BJ (cell line): ENCODE measurements around the gene UBTD1. TPM values are rescaled to one million over a fixed set of nuclear protein-coding genes. Genes with fewer than 3 reads are reported as not detected.

Experiments
- CTCF ChIA-PET: fragments of 350-600 bp; formaldehyde crosslinking; extraction: SDS; loops from one replicate; lab custom pipeline; 2021; ENCODE audit warnings: antibody characterized with exemption, inconsistent platforms; lab: Yijun Ruan, JAX
- POLR2A ChIA-PET: fragments of 300-600 bp; sonication (Branson Sonifier 250); formaldehyde crosslinking; extraction: SDS; loops from one replicate; lab custom pipeline; 2021; ENCODE audit warnings: antibody characterized with exemption; lab: Charles Lee
- DNase-seq: peaks from one replicate; pipeline ENCODE4 v3.0.0-alpha.2; 2011; ENCODE audit warnings: low read depth
- H3K27me3 ChIP-seq: 2 replicates; pipeline ENCODE4 v1.6.0; 2011; ENCODE audit warnings: low read length; ENCODE audit not compliant: control insufficient read depth, insufficient read depth
- H3K36me3 ChIP-seq: 2 replicates; pipeline ENCODE4 v1.5.1; 2011; ENCODE audit warnings: low read length; ENCODE audit not compliant: control insufficient read depth, insufficient read depth
- H3K4me3 ChIP-seq: 2 replicates; pipeline ENCODE4 v1.5.1; 2011; ENCODE audit warnings: low read depth, mild to moderate bottlenecking, control low read depth, low read length
- CTCF ChIP-seq: IDR thresholded peaks from 2 replicates; pipeline ENCODE4 v1.5.1; 2011; ENCODE audit warnings: low read depth, mild to moderate bottlenecking, control low read depth, inconsistent platforms, low read length, moderate library complexity; ENCODE audit not compliant: insufficient read depth
- polyA plus RNA-seq: library from polyadenylated mRNA; depleted of rRNA; stranded (reverse); fragments of >200 nt; gene quantifications from 2 replicates; pipeline ENCODE4 v1.2.3, GENCODE V29; 2011

UBTD1 gene
- polyA plus RNA-seq, 1 experiment, result 39.0 TPM

- CTCF ChIA-PET, result no interaction called here
- Histone ChIP-seq H3K27me3 (no peaks in the 10 kb centered on the region), H3K4me3 (no peak overlapping the region), H3K36me3 (no peaks in the 10 kb centered on the region)
- no peak for TF ChIP-seq CTCF
- POLR2A ChIA-PET, result no interaction called here
- DNase-seq, result no peak
Observed at GRCh38 chr10:97601268-97602215, 102.8 kb downstream of the UBTD1 start.

GRCh38 chr10:97607095-97607636, 108.4 kb downstream of the UBTD1 start:
- DNase-seq, result no peak
- Histone ChIP-seq H3K4me3 (no peak overlapping the region), H3K36me3 (no peaks in the 10 kb centered on the region), H3K27me3 (no peaks in the 10 kb centered on the region)
- POLR2A ChIA-PET, result no interaction called here
- CTCF ChIA-PET, result interaction anchor here (0.6 to 12.6 kb wide), 5 partner anchors 19 to 125 kb away, joined by 3 to 179 read pairs (median 5); partner anchors contain the start of gene ANKRD2
- no peak for TF ChIP-seq CTCF

- H3K27me3 ChIP-seq, result no peaks in the 10 kb centered on the region
- CTCF ChIA-PET, result interaction anchor here (1.0 to 12.6 kb wide), 3 partner anchors 19 to 55 kb away, joined by 3 to 179 read pairs (median 5); partner anchors contain the start of genes ANKRD2 and C10orf62
- no peaks in the 10 kb centered on the region for H3K36me3 ChIP-seq
- H3K4me3 ChIP-seq, result no peak overlapping the region
- POLR2A ChIA-PET, result no interaction called here
- no peak for TF ChIP-seq CTCF
- DNase-seq, result no peak
Observed at GRCh38 chr10:97608991-97609561, 110.4 kb downstream of the UBTD1 start.

GRCh38 chr10:97611473-97611872, 112.7 kb downstream of the UBTD1 start:
- Histone ChIP-seq H3K36me3 (peaks cover 3% of the 10 kb centered on the region), H3K4me3 (no peak overlapping the region), H3K27me3 (no peaks in the 10 kb centered on the region)
- TF ChIP-seq CTCF, result no peak
- POLR2A ChIA-PET, result no interaction called here
- CTCF ChIA-PET, result interaction anchor here (0.8 to 12.6 kb wide), 7 partner anchors 11 to 207 kb away, joined by 3 to 179 read pairs (median 3); partner anchors contain the start of gene ANKRD2
- no peak for DNase-seq

- H3K36me3 ChIP-seq, result peaks cover 3% of the 10 kb centered on the region
- ChIA-PET CTCF (interaction anchor here (0.7 to 12.6 kb wide), 19 partner anchors 11 to 208 kb away, joined by 3 to 179 read pairs (median 4); partner anchors contain the start of genes ANKRD2, HOGA1 and PI4K2A), POLR2A (no interaction called here)
- TF ChIP-seq CTCF, result peak; percentile 36
- no peak for DNase-seq
- no peaks in the 10 kb centered on the region for H3K27me3 ChIP-seq
- no peak overlapping the region for H3K4me3 ChIP-seq
Observed at GRCh38 chr10:97612386-97612785, 113.7 kb downstream of the UBTD1 start.
